Upper lobe of right lung (tissue), 1 donor: Measurements from ENCODE around the gene FHOD1. TPM values are rescaled to one million over a fixed set of nuclear protein-coding genes. Genes with fewer than 3 reads are reported as not detected.

Experiments
- ATAC-seq: fragments of 200-7000 bp; cut with Tn5 transposase; one replicate; pipeline ENCODE4 v1.9.1; 2020; ENCODE audit warnings: mild to moderate bottlenecking, moderate library complexity
- DNase-seq: peaks from one replicate; pipeline ENCODE4 v3.0.0-alpha.2; 2020
- H3K27ac ChIP-seq: fragments of 200-600 bp; one replicate; pipeline ENCODE4 v1.8.0; 2022
- H3K27me3 ChIP-seq: fragments of 200-600 bp; one replicate; pipeline ENCODE4 v1.8.0; 2022; ENCODE audit warnings: mild to moderate bottlenecking
- H3K36me3 ChIP-seq: fragments of 200-600 bp; one replicate; pipeline ENCODE4 v1.8.0; 2022
- H3K4me1 ChIP-seq: fragments of 200-600 bp; one replicate; pipeline ENCODE4 v1.8.0; 2022
- H3K4me3 ChIP-seq: fragments of 200-600 bp; one replicate; pipeline ENCODE4 v1.8.0; 2022; ENCODE audit warnings: mild to moderate bottlenecking
- H3K9me3 ChIP-seq: fragments of 200-600 bp; one replicate; pipeline ENCODE4 v1.8.0; 2022
- intact Hi-C: fragments of 100-400 bp; cut with DNase I; formaldehyde crosslinking; loops from one replicate; pipeline ENCODE4 v1.11.0; 2022
- total RNA-seq: library from RNA; stranded (reverse); fragmentation: NEBNext Ultra II Directional; extraction: Animal tissue kit (Norgen Biotek cat#: 25700); gene quantifications from one replicate; pipeline ENCODE4 v1.2.1, GENCODE V29; 2021
- TF ChIP-seq, protein P1 (sequence below): fragments of 200-600 bp; IDR thresholded peaks from one replicate; pipeline ENCODE4 v1.8.0; 2022; ENCODE audit warnings: antibody characterized with exemption
- donor health status: DM: no; HTN: yes; CAD: no; lungs with severe emphysema.

Gene FHOD1
- total RNA-seq, 1 donor from 2014 or later: 94.9 TPM

DNA sequence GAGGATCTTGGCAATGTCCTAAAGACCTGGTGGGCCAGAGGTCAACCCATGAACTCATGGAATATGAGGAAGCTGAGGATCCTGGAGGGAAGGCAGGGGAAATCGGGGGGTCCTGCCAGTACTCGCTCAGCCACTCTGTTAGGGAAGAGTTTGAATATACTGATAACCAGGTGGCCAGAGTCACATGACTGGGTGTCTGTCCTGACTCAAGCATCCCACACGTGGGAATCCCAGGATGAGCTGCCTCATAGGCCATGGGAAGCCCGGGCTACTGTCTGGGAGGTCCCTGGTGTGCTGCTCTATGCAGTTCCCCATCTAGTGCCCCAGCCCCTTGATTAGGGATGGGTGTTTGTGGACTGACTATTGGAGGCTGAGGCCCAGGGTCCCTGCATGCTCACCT lies 59.0 kb downstream of the FHOD1 start:
- intact Hi-C loops: no loop called here
- Histone ChIP-seq H3K36me3 (peaks cover 2% of the 10 kb centered on the region), H3K4me3 (no peak overlapping the region), H3K27me3 (no peaks in the 10 kb centered on the region), H3K4me1 (peaks cover 35% of the 10 kb centered on the region), H3K9me3 (no peaks in the 10 kb centered on the region), H3K27ac (no peak overlapping the region)
- TF ChIP-seq, protein P1, sequence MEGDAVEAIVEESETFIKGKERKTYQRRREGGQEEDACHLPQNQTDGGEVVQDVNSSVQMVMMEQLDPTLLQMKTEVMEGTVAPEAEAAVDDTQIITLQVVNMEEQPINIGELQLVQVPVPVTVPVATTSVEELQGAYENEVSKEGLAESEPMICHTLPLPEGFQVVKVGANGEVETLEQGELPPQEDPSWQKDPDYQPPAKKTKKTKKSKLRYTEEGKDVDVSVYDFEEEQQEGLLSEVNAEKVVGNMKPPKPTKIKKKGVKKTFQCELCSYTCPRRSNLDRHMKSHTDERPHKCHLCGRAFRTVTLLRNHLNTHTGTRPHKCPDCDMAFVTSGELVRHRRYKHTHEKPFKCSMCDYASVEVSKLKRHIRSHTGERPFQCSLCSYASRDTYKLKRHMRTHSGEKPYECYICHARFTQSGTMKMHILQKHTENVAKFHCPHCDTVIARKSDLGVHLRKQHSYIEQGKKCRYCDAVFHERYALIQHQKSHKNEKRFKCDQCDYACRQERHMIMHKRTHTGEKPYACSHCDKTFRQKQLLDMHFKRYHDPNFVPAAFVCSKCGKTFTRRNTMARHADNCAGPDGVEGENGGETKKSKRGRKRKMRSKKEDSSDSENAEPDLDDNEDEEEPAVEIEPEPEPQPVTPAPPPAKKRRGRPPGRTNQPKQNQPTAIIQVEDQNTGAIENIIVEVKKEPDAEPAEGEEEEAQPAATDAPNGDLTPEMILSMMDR: no peak
- DNase-seq: no peak
- ATAC-seq: no peak

DNA sequence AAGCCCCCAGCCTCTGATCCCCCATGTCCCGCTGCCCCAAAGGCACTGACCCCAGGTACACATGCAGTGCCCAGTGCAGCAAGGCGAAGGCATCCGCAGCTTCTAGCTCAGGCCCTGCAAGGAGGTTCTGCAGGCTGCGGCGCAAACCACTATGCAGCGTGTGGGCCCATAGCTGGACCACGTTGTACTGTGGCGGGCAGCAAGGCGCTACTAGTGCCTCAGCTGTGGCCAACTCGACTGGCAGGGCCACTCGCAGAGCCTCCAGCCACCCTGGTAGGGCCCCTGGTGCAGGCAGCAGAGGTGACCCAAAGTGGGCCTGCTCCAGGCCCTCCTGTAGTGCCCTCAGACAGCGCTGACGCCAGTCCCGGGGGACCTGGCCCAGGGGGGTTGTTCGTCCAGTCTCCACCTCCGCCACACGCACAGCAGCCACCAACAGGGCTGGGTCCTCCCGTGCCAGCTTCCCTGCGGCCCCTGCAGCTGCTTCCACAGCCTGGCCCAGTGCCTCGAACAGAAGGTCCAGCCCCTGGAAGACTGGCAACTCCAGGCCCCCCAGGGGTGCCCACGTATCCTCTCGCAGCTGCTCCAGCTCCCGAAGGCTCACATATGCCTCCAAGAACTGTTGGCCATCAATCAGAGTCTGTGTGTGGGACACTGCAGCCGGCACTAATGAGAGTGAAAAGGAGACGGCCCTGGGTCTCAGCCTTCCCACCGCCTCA lies 59.9 kb downstream of the FHOD1 start:
- ATAC-seq (no peak), DNase-seq (no peak)
- peaks cover 30% of the 10 kb centered on the region for H3K4me1 ChIP-seq
- no peaks in the 10 kb centered on the region for H3K9me3 ChIP-seq
- H3K27me3 ChIP-seq: no peaks in the 10 kb centered on the region
- no peak overlapping the region for H3K4me3 ChIP-seq
- H3K27ac ChIP-seq: no peak overlapping the region
- intact Hi-C loops: no loop called here
- H3K36me3 ChIP-seq: no peaks in the 10 kb centered on the region
- TF ChIP-seq, protein P1: no peak

DNA sequence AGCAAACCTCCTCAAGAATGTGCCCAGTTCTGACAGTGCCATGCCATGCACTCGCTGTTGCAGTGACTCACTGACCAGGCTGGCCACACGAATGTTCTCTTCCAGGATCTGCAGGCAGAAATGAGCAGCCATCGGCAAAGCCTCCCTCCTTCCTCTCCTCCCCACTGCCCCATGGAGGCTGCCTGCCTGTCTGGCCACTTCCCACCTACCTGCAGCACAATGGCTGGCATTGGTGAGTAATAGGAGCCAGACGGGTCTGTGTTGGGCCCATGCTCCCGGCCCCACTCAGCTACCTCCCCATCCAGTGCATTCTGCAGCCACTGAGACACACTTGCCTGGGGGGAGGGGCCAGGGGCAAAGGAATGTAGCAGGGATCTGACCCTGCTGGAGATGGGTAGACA lies 60.7 kb downstream of the FHOD1 start:
- Histone ChIP-seq H3K27me3 (no peaks in the 10 kb centered on the region), H3K9me3 (no peaks in the 10 kb centered on the region), H3K27ac (no peak overlapping the region), H3K4me1 (peaks cover 27% of the 10 kb centered on the region), H3K36me3 (no peaks in the 10 kb centered on the region), H3K4me3 (no peak overlapping the region)
- DNase-seq (no peak), ATAC-seq (no peak)
- intact Hi-C loops: no loop called here
- TF ChIP-seq, protein P1: no peak

DNA sequence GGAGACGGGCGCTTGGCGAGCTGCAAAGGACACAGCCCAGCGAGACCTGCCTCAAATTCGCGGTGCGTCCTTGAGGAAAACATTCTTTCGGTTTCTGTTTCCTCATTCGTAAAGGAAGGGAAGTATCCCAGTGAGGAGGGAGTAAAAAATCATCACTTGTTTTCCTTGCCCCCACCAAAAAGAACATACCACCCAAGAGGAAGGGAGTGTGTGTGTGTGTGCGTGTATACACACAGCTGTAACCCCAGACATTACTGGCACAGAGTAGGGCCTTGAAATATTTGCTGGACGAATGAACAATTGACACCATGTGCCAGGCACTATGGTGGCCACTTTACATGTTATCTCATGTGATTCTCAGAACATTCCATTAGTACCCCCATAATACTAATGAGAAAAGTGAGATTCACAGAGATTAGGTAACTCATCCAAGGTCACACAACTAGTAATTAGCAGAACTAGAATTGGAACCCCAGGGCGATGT lies 61.6 kb downstream of the FHOD1 start:
- TF ChIP-seq, protein P1: no peak
- no peak for DNase-seq
- H3K4me3 ChIP-seq: peak overlapping the region; percentile 79
- intact Hi-C loops: no loop called here
- H3K27me3 ChIP-seq: no peaks in the 10 kb centered on the region
- peaks cover 22% of the 10 kb centered on the region for H3K4me1 ChIP-seq
- H3K27ac ChIP-seq: no peak overlapping the region
- no peaks in the 10 kb centered on the region for H3K9me3 ChIP-seq
- no peak for ATAC-seq
- H3K36me3 ChIP-seq: no peaks in the 10 kb centered on the region

DNA sequence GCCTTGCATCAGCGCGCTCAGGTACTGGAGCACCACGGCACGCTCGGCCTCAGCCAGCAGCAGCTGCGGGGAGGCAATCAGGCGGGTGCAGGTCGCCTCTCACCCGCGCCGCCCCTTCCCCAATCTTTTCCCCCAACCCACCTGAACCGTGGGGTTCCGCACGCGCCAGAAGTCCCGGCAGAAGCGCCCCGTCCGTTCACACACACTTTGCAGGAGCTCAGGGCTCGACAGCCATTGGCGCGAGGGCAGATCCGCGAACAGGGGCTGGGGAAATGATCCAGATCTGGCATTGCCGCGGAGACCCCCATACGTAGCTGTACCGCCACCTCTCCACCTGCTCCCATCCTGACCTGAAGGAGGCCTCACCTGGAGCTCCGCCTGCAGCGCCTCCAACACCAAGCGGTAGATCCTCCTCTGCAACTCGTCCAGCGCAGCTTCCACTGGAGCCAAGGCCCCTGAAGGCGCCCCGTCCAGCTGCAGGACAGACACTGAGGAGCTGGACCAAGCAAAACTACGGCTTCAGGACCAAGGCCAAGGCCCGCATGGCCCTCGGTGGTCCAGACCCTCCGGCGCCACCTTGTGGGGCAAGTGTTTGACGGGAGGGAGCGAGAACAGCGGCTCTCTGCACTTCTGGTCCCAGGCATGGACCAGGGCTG lies 62.2 kb downstream of the FHOD1 start:
- intact Hi-C loops: no loop called here

More for the DNA sequence above, 62.2 kb downstream of the FHOD1 start:
- ATAC-seq: peak; percentile 74
- H3K4me3 ChIP-seq: peak overlapping the region; percentile 79
- no peaks in the 10 kb centered on the region for H3K9me3 ChIP-seq
- peak; percentile 96 for DNase-seq
- H3K36me3 ChIP-seq: no peaks in the 10 kb centered on the region
- no peak overlapping the region for H3K27ac ChIP-seq
- H3K4me1 ChIP-seq: peaks cover 22% of the 10 kb centered on the region
- H3K27me3 ChIP-seq: no peaks in the 10 kb centered on the region
- TF ChIP-seq, protein P1: peak; percentile 85
